Measurements from ENCODE around the gene OR1J1.

Gene OR1J1
- long read RNA-seq, donor 1, result 0 reads
- long read RNA-seq, donor 2, result 0 reads
- long read RNA-seq, donor 3, result 0 reads
- long read RNA-seq, donor 4, result 0 reads
- long read RNA-seq, donor 5, result 0 reads
- long read RNA-seq, donor 6, result 0 reads
- long read RNA-seq, donor 7, result 0 reads
- long read RNA-seq, donor 8, result 0 reads

DNA sequence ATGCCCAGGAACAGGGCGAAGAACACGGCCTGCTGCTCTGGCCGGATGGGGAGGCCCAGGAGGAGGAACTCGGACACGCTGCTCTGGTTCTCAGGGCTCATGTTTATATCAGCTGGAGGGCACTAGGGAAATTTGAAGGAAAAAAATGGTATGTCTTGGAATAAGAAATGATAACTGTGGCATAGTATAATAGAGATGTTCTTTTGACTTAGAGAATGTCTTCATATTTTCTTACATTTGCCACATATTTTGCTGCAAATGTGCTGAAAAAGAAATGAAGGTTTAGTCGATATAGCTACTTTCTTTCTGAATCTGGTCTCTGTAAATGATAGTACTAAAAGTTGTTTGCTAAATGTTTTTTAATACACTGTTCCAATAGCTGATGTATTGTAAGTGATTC is at the start of gene OR1J1:
Gene OR1J1 (minus strand): TSS at position 101 of the 400 bp plus-strand sequence. CDS start 0 bp downstream, at position 101.
- DNase-seq, result no peak

DNA sequence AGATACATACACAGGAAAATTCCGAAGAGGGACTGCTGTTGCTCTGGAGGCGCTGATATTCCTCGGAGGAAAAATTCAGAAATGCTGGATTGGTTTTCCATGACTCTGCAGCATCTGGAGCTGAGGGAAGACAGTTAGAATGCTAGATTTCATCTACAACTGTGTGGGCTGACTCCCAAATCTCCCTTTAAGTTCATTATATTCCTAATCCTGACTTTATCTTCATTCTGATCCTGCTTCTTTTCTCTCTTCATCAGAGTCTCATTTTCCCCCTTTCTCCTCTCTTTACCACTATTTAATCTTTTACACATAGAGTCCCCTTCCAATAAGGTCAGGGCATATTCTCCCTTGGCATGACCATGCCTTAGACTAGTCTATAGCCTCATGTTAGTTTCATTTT is 49.5 kb upstream of the OR1J1 start, which contains the start of gene OR1N1:
Gene OR1N1 (minus strand): TSS at position 101 of the 400 bp plus-strand sequence. CDS start 0 bp downstream, at position 101.
- no peak for DNase-seq

DNA sequence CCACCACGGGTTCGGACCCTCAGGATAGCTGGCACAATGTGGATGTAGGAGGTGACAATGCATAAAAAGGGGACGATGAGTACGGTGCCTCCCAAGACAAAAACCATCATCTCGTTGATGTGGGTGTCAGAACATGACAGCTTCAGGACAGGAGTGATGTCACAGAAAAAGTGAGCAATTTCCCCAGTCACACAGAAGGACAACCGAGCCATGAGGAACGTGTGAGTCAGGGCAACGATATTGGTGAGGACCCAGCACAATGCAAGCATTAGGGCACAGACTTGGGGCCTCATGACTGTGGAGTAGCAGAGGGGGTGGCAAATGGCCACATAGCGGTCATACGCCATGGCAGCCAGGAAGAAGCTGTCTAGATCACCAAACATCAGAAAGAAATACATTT is 48.9 kb upstream of the OR1J1 start:
- no peak for DNase-seq

DNA sequence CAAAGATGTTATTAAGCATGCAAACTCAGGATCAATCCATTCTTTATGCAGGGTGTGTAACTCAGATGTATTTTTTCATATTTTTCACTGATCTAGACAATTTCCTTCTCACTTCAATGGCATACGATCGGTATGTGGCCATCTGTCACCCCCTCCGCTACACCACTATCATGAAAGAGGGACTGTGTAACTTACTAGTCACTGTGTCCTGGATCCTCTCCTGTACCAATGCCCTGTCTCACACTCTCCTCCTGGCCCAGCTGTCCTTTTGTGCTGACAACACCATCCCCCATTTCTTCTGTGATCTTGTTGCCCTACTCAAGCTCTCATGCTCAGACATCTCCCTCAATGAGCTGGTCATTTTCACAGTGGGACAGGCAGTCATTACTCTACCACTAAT is 41.6 kb upstream of the OR1J1 start:
- no peak for DNase-seq

DNA sequence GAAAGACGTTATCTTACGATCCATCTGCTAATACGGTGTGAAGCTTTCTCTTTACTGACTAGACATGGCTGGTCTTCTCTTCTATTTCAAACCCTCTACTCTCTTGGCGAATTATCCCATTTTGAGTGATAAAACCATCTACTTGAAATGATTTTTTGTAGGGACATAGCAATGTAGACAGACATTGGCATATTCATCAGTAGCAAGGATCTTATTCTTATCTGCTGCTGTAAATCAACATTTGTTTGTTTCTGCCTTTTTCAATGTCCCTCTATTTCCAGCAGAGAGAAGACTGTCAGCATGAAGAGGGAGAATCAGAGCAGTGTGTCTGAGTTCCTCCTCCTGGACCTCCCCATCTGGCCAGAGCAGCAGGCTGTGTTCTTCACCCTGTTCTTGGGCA is 41.1 kb upstream of the OR1J1 start, which contains the start of gene OR1J4:
Gene OR1J4 (plus strand): TSS at position 301 of the 400 bp plus-strand sequence. CDS start 0 bp downstream, at position 301.
- DNase-seq, result no peak

DNA sequence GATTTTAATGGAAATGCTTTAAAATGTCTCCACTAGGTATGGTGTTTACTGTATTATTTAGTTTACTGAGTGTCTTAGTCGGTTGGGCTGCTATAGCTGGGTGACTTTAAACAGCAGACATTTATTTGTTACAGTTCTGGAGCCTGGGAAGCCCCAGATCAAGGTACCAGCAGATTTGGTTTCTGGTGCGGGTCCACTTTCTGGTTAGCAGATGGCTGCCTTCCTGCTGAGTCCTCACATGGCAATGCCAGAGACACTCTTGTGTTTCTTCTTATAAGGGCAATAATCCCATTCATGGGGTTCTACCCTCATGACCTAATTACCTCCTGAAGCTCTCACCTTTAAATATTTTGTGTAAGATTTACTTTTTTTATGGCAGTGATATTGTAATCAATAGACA is 40.5 kb upstream of the OR1J1 start:
- no peak for DNase-seq

- no peak for DNase-seq
These were observed 32.8 kb upstream of the OR1J1 start, which contains the start of gene OR1J2 for GRCh38 chr9:122510502-122510901. Gene OR1J2, plus strand, starts transcription at chr9:122510802. Its CDS starts 0 bp downstream, at chr9:122510802.

DNA sequence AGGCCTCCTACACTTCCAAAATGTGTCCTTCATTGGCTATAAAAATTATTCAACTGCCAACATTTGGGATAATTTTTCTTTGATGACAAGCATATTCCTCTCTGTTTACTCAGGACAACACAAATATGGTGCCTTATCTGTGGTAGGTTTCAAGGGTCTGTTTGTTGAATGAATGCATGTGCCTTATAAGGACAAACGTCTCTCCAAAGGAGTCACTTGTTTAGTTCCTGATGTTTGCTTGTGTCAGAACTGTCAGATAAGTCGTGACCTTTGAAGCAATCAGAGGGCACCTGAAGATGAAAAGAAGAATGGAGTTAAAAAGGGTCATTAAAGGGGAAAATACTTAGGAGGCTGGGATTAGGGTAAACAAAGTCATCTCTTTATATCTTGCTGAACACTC is 29.2 kb upstream of the OR1J1 start:
- no peak for DNase-seq

DNA sequence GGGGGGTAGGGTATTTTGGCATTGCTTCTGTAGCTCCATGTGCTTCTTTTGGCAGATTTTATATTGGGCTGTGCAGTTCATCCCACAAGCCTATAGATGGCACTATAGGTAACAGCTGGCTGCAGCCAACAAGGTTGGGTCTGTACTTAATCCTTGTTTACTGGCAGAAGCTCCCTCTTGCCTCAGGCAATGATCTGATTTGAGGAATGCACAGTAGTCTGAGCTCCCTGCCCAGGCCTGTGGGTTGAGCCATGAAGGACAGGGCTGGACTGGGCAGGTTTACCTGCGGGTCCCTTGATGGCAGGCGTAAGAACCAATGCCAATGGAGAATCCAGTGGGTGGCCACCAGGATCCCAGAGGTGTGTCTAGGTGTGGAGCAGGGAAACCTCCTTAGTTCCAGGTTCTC is 21.2 kb upstream of the OR1J1 start:
- peak; percentile 2 for DNase-seq

- DNase-seq, result no peak
These were observed 1.3 kb upstream of the OR1J1 start for GRCh38 chr9:122479062-122479461.

GRCh38 chr9:122477346-122477745 is 380 bp downstream of the OR1J1 start:
- no peak for DNase-seq

DNA sequence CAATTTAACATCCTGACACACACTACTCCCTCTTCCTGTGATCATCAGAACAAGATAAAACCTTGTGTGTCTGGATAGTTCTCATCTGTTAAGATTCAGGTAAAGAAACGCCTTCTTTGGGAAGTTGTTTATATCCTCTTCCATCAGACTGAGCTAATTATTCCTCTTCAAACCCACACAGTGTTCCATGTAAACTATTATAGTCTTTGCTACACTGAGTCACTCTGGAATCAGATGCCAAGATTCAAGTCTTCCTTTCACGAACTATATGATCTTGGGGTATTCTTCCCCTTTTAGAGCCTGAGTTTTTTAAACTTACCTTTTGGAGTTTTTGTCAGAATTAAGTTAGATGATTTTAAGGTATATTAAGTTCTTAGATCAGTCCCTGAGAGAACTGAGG is 2.0 kb downstream of the OR1J1 start:
- no peak for DNase-seq

- DNase-seq, result no peak
These were observed 3.2 kb downstream of the OR1J1 start for GRCh38 chr9:122474561-122474960.

DNA sequence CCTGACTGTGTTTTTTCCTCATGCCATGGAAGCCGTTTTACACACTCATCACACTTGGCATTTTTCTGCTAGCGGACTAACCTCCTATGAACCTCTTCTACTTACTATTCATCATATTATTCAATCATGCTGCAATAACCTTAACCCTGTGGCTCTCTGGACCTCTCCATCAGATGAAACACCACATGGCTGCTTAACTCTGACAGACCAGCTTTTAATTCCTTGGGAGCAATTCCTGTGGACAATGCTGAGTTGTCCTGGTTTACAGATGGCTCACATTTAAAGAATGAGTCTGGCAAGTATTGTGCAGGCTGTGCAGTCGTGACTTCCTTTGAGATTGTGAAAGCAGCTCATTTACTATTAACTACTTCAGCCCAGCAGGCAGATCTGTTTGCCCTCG is 9.0 kb downstream of the OR1J1 start:
- DNase-seq, result no peak

DNA sequence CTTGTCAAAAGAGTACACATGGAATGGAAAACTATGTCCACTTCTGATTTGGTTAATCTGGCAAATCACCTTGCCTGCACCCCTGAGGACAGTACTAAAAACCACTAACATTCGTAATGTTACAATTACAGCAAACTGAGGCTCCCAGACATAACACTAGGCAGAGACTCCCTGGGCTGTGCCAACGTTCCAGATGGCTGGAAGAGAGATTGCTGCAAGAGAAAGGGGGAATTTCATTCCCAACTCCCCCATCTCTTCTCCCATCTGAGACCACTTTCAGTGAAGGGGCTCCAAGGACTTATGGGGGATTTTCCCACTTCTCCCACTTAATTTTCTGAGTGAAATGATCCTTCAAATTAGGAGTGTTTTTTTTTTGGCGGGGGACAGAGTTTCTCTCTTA is 11.3 kb downstream of the OR1J1 start:
- no peak for DNase-seq

DNA sequence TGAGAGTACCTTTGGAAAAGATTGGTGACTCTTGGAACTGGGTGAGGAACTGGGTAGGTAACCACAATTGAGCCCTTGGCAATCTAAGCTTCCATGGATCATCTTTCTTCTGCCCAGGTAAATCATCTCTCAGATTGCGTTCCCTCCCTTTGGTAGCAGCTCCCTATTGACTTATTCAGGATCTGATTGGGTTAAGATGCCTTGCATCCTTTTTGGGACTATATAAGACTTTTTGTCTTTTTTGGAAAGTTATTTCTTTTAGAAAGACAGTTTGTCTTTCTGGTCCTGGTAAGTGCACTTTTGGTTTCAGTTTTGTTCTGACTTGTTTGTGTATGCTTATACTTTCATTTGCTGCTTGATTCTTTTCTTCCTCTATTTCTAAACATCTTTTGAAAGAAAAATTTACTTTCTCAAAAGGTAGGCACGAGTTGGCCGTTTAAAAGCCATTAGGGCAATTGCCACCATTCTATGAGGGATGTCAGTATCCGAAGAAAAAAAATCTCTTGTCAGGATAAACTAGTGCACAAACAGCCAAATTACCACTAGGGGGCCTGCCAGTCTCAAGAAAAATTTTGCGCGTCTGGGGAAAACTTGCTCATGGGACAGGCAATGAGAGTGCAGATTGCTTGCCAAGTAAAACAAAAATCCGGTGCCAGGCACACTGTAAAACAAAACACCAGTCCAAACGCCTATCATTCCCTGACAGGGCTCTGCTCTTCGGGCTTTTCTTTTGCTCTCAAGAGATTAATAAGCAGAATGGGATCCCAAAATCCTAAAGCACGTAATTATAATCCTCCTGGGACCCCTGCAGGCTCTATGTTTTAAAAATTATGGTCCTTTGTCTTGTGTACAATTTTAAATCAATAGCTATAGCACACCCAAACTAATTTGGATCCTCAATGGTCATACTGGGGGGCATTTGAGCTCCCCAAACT is 12.8 kb downstream of the OR1J1 start:
- DNase-seq, result peak; percentile 36

- no peak for DNase-seq
These were observed 13.7 kb downstream of the OR1J1 start for GRCh38 chr9:122463828-122464632.

- DNase-seq, result no peak
These were observed 19.9 kb downstream of the OR1J1 start for GRCh38 chr9:122457787-122458186.

DNA sequence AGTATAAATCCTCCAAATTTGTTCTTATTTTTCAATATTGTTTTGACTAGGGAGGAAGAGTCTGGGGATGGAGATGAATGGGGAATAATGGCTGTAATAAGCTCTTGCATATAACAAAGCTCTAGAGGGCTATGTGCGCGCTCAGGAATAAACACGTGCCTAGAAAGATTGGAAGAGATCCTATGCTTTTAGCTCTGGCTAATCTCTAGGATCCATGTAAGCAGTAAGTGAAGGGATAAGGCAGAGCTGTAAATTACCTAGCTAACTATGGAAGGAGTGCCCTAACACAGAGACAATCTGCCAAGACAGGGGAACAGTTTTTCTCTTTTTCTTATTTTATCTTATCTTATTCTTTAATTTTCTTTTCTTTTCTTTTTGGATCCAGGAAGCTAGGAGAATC is 21.6 kb downstream of the OR1J1 start:
- DNase-seq, result no peak

DNA sequence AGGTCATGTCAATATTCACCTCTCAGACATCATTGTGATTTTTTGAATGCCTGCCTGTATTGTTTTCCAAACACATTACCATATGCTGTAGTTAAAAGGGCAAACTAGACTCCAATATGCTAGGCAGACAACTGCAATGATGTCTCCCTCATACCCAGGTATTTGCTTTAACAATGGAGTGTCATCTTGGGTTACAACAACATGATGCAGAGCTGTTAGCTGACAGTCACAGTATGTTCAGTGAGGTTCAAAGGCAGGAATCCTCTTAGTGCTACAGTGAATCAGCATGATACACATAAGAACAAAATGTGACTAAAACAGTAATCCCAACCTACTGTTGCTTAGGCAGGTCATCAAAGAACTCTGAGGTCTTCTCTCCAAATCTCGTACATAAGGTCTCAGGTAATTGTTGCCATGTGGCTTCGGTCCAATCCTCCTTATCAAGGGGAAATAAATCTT is 24.0 kb downstream of the OR1J1 start:
- no peak for DNase-seq

GRCh38 chr9:122446819-122447484 is 30.8 kb downstream of the OR1J1 start:
- DNase-seq, result no peak

- DNase-seq, result no peak
These were observed 32.5 kb downstream of the OR1J1 start for GRCh38 chr9:122445155-122445749.
